Activated T-cell treated with anti-CD3 and anti-CD28 coated beads for 1 hour (primary cell): ENCODE results near the gene CHD2.

Experiments used
- DNase-seq: peaks from one replicate; pipeline ENCODE4 v3.0.0-alpha.2; 2020; ENCODE audit warnings: low read depth

CHD2 gene

DNA sequence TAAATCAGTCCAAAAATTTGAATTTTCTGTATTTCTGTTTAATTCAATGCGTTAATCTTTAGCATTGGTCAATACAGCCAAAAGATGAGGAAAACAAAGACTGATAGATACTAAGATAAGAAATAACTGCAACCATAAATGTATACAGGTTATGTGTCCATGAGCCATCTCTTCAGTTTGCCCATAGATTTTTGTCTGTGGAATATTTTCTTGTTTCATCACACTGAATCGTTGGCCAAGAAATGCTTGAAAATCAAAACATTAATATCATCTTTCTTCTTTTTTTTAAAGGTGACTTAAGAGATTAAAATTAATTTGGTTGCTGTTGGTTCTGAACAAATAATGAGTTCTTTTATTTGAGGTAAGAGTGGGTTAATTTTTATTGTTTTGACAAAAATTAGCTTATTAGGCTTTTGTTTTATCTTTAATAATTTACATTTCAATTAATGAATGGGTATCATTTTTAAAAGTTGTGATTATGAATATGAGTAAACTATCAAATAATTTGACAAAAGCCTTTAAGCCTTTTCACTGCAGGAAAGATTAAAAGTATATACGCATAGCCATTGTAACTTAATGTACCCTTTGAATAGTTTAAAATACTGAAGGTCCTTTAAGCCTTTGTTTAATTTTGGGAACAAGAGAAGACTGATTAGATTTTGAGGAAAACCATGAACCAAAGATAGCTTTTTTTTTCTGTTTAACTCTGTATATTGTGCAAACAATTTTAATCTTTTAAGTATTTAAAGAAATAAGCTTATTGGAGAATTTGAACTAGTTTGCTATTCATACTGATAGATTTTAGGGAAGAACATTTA lies 14.7 kb upstream of the CHD2 start:
- DNase-seq = no peak

DNA sequence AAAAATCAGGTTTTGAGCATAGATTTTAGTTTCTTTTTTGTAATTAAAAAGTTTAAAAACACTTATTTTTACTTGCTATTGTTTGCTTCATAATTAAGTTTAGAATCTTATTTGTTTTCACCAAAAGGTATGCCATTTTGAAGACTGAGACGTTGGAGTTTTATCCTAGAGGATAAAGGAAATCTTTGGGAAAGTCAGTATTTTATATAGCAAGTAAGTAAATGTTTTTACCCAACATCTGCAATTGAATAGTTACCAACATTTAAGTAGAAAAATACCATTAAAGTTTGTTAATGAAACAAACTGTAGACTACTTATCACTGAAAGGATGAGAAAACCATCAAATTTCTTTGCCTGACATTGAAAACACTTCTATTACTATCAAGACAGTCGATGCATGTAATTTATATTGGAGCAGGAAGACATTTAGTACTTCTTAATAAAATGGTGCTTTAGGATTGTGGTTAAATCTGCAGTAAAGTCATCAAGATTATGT lies 14.0 kb upstream of the CHD2 start:
- no peak for DNase-seq

DNA sequence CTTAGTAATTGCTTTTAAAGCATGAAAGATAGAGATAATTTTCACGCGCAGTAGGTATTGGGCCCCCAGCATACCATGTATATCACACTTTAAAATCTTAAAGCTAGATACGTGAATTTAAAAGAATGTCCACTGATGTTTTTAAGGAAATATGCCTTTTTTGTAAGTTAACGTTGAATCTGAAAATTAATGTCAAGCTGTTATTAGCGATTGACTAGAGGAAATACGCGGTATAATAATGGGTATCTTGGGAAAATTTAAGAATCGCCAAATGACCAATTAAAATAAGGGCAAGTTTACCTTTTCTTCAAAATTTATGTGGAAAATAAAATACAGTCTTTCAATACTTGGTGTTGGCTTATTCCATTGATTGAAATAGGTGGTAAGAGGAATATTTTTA lies 13.3 kb upstream of the CHD2 start:
- no peak for DNase-seq

DNA sequence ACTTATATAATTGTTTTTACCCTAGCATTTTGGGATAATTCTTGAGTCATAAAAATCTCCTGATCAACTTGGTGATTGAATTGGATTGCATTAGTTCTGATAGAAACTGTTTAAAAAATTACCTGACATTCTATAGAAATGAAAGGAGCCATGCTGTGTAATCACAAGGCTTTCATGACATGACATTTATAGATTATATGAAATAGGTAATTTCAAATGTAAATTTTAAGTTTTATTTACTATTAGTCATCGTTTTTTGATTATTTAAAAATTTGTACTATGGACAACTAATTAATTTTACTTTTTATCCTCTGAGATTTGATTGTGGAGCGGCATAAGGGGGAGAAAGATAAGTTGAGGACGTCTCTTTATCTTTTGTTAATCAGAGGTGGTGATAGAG lies 12.3 kb upstream of the CHD2 start:
- no peak for DNase-seq

DNA sequence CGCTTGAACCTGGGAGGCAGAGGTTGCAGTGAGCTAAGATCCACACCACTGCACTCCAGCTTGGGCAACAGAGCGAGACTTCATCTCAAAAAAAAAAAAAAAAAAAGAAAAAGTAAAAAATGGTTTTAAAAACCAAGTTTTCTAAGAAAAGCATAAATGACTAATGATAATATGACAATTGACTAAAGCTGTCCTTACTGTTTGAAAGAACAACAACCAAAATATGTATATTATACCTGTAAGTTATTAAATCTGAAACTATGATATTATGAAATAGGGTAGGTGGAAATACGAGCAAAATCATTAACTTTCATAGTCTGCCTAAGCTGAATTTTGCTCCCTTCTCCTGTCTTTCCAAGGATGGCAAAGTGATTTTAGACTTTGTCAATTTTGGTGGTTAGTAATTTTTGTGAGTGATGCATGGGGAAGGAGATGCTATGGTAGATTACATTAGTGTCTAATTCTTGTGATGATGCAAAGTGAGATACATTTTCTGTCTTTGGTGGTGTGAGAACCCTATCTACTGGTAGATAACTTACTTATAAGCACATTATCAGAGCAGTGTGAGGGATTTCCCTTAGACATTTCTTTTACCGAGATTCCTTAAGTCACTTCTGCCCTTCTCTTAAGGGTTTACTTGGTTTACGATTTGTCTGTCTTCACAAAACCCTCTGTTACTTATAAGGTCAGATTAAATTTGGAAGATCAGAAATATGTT lies 10.6 kb upstream of the CHD2 start:
- no peak for DNase-seq

DNA sequence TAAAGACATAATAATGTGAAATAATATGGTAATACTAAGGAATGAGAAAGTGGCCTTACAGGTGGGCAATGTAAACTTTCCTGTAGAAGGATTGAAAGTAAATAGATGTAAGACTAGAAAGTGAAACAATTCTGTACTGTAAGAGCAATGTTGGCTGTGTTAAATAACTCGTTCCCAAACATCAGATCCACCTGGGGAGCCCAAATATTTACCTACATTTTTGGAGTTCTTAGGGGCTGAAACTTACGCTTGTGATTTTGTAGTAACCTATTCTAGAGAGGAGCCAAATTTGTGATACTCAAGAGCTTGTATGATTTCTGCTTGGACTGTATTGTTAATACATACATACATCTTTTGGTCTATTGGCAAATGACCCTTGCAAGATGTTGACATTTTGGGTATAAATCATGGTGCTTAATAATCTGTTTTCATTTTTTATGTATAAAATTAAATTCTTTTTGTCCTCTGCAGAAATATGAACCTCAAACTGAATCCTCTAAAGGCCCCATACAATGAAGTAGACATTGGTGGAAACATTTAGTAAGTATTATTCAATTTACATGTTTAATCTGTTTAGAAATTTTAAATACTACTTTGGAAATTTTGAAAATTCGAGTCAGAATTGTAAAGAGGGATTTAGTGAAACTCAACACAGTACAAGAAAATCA lies 8.5 kb upstream of the CHD2 start:
- no peak for DNase-seq

DNA sequence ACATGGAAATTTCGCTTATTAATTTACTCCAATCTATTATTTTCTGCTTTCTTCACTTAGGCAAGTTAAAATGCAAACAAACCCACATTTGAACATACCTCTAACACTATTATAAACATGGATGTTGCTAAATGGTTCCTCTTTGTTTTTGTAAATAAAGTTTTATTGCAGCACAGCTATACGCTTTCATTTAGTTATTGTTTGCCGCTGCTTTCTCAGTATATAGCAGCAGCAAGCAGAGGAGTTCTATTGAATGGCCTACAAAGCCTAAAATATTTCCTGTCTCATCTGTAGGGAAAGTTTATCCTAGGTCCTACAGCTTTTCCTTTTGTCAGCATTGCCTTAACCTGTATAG lies 7.9 kb upstream of the CHD2 start:
- no peak for DNase-seq

DNA sequence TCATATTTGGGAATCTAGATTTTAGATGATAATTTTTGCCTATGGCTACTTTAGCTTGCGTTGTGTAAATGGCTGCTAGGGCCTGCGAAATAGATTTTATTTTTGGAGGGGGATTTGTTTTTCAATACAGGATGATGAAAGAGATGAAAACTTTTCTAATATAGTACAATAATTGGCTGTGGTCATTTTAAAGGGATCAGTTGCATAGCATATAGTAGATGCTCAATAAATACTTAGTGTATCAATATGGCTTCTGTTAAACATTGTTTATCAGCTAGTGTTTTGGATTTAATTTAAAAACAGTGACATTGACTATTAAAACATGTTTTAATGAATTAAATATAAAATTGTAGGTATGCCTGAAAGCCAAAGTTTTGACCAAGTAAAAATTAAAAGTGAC lies 6.9 kb upstream of the CHD2 start:
- no peak for DNase-seq

DNA sequence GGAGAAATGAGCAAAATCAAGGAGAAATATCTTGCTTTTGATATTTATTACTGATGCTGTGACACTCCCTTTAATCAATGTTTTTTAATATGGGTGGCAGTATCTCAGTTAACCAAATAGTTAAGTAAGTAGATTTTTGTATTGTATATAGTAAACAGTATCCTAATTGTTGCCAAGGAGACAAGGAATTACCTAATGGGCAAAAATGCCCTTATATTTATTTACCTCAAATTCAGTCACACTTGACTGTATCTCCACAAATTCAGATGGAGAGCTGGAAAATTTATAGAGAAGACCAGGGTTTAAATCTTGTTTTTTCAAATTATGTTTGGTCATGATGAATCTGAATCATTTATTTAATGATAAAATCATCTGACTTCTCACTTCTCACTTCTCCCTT lies 3.6 kb upstream of the CHD2 start:
- no peak for DNase-seq

DNA sequence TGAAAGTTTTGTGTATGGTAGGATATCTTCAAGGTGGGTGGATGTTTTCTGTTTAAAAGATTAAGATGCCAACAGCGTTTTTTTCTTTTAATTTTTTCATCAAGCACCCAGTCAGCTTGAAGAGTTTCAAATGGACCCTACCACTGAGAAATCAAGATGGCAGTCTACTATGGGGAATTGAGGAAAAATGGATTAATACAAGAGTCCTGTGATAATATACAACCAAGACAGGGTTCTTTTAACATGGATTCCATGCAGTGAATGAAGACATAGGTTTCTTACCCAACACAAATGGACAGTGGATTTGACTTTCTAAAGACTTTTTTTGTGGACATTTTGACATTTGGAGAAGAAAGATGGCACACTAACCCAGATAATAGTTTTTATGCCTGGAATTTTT lies 2.5 kb upstream of the CHD2 start:
- DNase-seq = no peak

DNA sequence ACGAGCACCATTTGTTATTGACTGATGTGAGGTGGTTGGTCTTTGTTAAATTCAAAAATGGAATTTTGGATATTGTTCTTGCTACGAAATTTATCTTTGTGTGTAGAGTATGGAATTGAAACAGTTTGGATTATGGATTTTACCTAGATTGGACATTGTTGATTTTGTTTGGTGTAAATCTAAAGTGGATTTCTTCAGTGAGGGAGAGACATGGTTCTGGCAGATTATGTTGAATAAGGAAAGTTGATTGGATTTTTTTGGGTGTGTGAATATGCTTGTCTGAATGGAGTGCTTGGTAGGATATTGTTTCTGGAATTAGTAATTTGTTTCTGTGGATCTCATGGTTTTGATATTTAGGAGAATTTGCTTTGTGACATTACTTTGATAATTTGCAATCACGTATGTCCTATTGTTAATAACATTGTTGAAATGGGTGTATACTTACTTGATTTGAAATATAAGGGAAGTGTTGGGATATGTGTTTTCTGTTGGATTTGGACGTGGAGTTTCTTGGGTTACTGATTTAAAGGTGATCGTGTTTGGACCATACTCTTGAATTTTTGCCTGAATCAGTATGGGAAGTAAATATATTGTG lies 1.0 kb upstream of the CHD2 start:
- DNase-seq = no peak

DNA sequence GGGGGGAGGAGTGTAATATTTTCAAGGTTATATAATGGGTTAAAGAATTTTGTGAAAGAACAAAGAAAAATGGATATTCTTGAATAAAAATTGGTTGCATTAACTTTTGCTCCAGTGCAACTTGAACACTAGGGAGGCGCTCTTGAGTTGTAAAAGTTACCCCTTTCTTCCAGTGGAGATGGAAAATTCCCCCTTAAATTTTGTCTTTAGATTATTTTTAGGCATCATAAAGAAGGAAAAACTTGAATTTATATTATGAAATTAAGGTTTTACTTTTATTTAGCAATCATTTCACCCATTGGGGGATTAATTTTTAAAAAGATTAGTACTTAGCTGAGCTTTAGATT lies 550 bp upstream of the CHD2 start:
- DNase-seq = no peak

DNA sequence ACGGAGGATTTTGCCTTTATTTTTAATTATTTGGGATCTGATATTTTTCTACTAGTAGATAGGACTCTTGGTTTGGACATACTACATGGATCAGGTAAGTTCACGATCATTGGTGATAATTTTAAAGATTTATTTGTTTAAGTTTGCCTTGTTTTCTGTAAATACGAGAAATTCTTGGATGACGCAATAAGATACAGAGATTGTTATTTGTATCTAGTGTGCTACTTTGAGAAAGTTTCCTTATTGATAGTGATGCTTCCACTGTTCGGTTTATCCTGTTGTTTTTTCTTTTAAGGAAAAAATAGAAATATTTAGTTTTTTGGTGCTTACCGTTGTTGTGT lies 577 bp downstream of the CHD2 start:
- DNase-seq = no peak

DNA sequence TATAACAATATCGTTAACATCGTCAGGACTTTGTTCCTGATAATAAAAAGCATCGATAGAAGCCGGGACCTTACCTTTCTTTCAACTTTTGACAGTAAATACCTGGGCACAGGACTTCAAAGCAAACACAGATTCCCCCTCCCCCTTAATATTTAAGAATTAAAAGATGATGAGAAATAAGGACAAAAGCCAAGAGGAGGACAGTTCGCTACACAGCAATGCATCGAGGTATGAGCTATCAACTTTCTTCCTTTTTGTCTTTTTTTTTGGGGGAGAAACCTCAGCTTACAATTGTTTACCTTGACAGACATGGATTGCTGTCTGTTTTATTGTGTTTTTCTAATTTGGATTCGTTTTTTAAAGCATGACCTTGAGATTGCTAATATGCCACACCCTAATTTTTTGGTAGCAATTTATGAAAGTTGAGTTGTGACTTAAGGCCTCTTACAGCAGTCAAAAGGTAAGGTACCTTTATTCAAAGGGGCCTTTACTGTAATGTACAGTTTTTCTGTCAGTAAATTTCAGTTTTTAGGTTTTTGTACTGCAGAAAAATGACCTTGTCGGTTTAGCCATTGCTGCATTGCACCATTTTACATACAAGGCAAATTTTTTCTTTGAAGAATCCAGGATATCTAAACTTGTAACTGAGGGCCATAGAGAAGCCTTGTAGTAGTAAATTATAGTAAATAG lies 1.1 kb downstream of the CHD2 start:
- DNase-seq = no peak

DNA sequence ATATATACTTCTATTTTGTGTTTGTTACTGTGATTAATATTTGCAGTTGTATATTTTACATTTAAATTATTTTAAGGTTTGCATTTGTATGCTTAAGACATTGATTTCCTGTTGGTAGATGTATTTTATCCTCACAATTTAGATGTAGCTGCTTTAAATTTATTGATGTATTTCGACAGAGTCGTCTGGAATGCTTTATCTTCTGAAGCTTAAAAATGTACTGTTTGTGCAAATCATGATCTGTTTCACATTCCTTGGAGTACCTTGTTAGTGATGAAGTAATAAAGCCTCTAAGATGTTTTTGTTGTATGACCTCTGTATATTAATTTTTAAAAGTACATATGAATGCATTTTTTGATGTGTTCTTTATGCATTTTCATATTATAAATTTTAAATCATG lies 1.9 kb downstream of the CHD2 start:
- DNase-seq = no peak

DNA sequence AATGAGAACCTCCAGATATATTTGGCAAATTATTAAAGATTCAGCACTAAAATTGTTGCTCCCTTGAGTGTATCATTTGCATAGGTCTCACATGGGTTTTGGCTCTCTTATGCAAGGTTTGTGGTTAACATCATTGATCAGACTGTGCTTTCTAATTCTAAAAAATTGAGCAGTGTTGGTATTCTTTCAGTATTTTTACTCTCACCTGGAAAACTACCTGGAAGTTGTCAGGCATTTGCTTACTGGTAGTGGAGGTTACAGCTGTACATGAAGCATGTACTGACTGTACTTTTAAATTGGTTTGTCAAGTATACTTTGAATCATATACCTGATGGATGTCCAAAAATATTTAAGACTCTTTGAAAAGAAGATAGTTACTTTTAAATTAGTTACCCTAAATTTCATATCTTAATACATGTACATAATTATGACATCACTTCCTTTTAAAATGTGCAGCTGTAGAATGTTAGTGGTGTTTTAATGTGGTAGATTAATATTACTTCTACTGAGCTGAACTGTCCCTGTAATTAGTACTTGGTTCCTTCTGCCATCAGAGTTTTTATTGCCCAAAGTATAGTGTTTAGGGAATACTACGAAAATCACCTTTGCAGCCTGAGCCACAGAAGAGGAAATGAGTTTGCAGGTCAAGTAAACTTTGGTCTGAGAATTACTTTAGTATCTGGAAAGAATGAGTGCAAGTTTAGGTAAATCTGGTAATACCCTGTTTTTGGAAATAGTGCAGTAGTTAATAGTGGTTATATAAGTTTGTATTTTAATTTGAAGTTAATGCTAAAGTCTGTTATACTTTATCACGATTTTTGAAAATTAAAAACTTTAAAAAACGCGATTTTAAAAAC lies 2.8 kb downstream of the CHD2 start:
- DNase-seq = no peak

DNA sequence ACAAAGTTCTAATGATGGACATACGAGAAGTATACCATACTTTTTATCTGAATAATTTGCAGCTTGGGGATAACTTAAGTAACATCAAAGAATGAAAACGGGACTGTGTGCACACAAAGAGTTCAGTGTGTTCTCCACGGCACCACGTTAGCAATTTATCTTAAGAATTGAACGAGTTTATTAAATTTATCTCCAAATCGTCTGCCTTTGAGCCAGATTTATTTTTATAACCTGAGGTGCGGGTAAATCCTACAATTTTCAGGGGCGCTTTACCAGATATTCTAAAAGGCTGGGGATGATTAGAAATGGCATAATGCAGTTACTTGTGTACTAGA lies 3.5 kb downstream of the CHD2 start:
- no peak for DNase-seq

DNA sequence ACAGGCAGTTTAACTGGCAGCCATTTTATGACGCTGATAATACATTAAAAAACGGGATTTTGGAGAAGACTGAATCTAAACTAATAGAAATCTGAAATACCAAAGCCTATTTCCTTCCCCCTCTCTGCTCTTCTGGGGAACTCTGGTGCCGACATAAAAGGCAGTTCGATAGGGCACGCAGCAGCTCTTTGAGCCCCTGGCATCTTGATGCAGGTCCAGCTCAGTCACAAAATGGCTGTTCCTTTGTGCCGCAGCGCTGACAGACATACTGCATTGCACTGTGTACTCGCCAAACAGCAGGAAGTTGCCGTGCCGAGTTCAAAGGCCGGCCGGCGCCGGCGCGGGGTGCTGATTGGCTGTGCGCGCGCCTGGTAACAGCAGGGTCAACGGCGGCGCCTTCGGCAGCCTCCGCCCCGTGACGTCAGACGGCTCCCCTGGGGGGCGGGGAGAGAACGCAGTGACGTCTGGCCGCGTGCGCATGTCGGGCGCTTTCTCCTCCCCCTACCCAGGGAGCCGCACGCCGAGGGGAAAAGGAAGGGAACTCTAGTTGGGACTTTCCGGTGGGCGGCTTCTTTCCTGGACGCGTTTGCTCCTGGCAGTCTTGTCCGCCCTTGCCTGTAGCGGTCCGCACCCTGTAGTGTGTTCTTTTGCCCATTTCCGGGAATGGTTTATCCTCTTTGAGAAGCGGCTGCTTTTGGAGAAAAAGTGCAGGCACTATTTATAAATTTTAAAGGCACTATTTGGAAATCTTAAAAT lies 4.0 kb downstream of the CHD2 start:
- peak; percentile 97 for DNase-seq

DNA sequence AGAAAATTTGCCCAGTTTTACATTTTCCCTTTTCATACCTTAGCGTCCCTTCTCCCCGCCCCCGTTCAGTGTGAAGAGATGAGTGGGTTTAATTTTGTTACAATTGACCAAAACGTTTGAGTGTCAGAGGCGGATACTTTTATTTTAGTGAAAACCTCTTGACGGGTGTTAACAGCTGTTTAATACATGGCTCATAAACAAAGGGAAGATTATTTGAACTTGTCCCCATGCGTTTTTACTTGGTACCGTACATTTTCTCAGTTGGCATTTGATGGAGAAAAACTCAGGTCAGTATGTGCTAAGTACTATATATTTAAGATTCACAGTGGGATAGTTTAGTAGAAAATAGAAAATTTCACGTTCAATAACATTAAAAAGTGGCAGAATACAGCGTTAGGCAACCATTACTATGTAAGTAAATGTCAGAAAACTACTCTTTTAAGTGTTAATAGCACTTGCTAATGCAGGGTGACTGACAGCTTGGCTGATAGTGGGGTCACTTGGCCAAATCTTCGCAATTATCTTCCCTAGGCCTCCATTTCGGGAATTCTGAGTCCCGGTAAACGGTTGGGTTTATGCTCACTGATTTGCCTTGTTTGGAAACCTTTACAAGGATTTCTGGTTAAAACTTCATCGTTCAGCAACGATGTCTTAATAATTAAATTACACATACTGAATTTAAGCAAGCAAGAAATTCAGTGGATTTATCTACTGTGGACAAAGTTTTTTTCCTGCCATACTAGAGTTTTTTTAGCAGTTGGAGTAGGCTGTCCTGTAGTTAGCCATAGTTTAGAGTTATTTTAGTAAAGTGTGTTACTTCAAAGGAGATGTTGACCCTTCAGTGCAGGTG lies 4.8 kb downstream of the CHD2 start:
- DNase-seq = no peak

DNA sequence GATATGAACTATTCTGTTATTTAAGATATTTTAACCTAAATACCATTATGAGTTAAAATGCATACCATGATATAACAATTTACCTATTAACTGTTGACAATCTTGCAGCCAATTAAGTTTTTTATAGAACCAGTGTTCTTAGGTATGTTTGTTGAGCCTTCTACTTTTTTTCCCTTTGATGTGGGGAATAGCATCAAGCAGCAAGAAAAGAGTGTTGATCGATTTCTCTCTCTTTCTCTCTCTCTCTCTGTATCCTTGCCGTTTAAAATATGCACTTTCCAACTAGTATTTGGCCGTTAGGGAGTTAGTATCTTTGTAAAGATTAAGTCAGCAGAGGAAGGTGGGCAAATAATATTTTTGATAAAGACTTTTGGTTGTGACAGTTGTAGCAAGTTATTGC lies 5.9 kb downstream of the CHD2 start:
- DNase-seq = no peak
